Fibroblast of lung (primary cell): ENCODE measurements around the gene PCSK9. TPM values are rescaled to one million over a fixed set of nuclear protein-coding genes. Genes with fewer than 3 reads are reported as not detected.

ENCODE experiments used
- DNase-seq, 2 donors: peaks; one replicate each; pipeline versions ENCODE4 v3.0.0 to v3.0.0-alpha.2; 2010; ENCODE audit warnings: low read depth in 2 of 2
- H2AFZ ChIP-seq: 2 replicates; pipeline ENCODE4 v1.5.1; 2012; ENCODE audit warnings: low read length, control low read depth, inconsistent platforms
- H3K27ac ChIP-seq: 2 replicates; pipeline ENCODE4 v1.5.1; 2011; ENCODE audit warnings: low read length, control low read depth; ENCODE audit not compliant: insufficient read depth
- H3K27me3 ChIP-seq: 2 replicates; pipeline ENCODE4 v1.5.1; 2011; ENCODE audit warnings: mild to moderate bottlenecking, low read length; ENCODE audit not compliant: control insufficient read depth, insufficient read depth
- H3K36me3 ChIP-seq: 2 replicates; pipeline ENCODE4 v1.5.1; 2011; ENCODE audit warnings: low read length; ENCODE audit not compliant: control insufficient read depth, insufficient read depth
- H3K4me1 ChIP-seq: 2 replicates; pipeline ENCODE4 v1.5.1; 2011; ENCODE audit warnings: low read length; ENCODE audit not compliant: control insufficient read depth, insufficient read depth; ENCODE audit errors: extremely low read depth
- H3K4me2 ChIP-seq: 2 replicates; pipeline ENCODE4 v1.5.1; 2011; ENCODE audit warnings: low read length, control low read depth; ENCODE audit not compliant: insufficient read depth; ENCODE audit errors: extremely low read depth
- H3K4me3 ChIP-seq, 4 experiments: fragments of 200-600 bp in 1 of 4; sonication (generic) in 1 of 4; replicated peaks in 1 of 4; 2 replicates each; pipeline ENCODE4 v1.5.1; 2011 to 2016; ENCODE audit warnings: low read length in 4 of 4, low read depth in 3 of 4, mild to moderate bottlenecking in 3 of 4, control low read depth in 2 of 4, inconsistent platforms in 1 of 4, mixed read lengths in 1 of 4; ENCODE audit not compliant: insufficient read depth in 1 of 4; ENCODE audit errors: control extremely low read depth in 1 of 4
- H3K79me2 ChIP-seq: 2 replicates; pipeline ENCODE4 v1.5.1; 2012; ENCODE audit warnings: mild to moderate bottlenecking, low read length, inconsistent platforms; ENCODE audit not compliant: control insufficient read depth, insufficient read depth
- H3K9ac ChIP-seq: 2 replicates; pipeline ENCODE4 v1.5.1; 2011; ENCODE audit warnings: mild to moderate bottlenecking, low read length, control low read depth; ENCODE audit not compliant: insufficient read depth
- H3K9me3 ChIP-seq: 2 replicates; pipeline ENCODE4 v1.5.1; 2012; ENCODE audit warnings: low read depth, low read length; ENCODE audit not compliant: control insufficient read depth, insufficient read depth
- H4K20me1 ChIP-seq: 2 replicates; pipeline ENCODE4 v1.5.1; 2011; ENCODE audit warnings: low read length; ENCODE audit not compliant: control insufficient read depth, insufficient read depth; ENCODE audit errors: extremely low read depth
- EZH2 ChIP-seq: IDR thresholded peaks from 2 replicates; pipeline ENCODE4 v1.5.1; 2012; ENCODE audit warnings: low read length, control low read depth, mild to moderate bottlenecking; ENCODE audit errors: missing control alignments
- polyA plus RNA-seq, 2 donors: library from polyadenylated mRNA; depleted of rRNA in 1 of 2; stranded (reverse) in 1 of 2; unstranded in 1 of 2; fragments of >200 nt; gene quantifications; 2 replicates each; pipeline ENCODE4 v1.2.1, GENCODE V29; 2011 to 2012; ENCODE audit warnings: missing spikeins in 1 of 2
- total RNA-seq: library from RNA; depleted of rRNA; stranded (reverse); fragments of >200 nt; gene quantifications from 2 replicates; pipeline ENCODE4 v1.2.1, GENCODE V29; 2014
- TF ChIP-seq, protein P1 (sequence below), 2 donors: IDR thresholded peaks in 1 of 2; conservative IDR thresholded peaks in 1 of 2; 1 replicate in 1 of 2; 2 replicates in 1 of 2; pipeline ENCODE4 v1.5.1; 2011 to 2012; ENCODE audit warnings: low read length in 2 of 2, control low read depth in 1 of 2, inconsistent platforms in 1 of 2, low read depth in 1 of 2, mild to moderate bottlenecking in 1 of 2

Gene PCSK9
- total and polyA plus RNA-seq, 2 donors (not counting 1 experiment from before 2014, with no cell fraction given) = 0.70 to 2.0 TPM

DNA sequence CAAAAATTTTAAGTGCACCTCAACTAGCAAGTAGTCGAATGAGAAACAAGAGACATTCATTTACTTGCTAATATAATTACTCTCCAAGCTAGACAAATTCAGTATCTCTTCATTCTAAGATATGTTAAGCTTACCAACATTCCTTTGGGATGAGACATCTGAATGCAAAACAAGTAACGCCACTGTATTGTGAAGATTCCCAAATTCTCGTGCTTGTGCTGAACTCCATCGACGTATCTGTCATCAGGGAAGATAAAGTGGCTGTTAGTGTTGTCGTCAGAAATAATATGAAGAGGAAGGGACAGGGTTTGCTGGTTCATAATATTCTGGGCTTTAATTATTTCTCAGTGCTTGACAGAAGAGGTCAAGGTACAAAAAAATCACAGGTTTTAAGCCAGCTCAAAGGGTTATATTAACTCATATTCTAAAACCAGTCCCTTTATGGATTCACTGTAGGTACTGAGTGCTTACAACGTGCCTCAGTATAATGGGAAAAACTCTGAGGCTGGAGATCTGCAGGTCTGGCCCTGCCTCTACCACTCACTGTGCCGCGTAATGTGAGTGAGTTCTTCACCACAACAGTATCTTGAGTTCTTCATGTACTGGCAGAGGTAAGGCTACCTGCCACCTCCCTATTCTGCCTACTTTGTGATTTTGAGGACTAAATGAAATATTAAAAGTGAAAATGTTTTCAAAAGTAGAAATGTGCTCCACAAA lies 42.0 kb downstream of the PCSK9 start:
- DNase-seq = peak; percentile 59 to 89

DNA sequence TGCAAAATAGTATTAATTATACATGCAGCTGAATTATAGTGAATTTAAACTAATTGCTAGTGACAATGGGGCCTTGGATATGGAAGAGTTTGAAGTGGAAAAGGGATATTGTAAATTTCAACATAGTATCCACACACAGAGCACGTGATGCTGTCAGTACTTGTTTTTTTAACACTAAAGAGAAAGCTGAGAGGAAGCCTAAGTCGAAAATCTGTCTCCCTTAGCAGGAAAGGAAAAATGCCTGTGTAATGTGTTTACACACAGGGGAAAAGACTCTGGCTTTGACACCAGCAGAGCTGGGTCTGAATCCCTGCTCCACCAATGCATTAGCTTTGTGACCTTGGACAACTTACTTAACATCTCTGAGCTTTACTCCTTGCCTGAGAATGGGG lies 42.6 kb downstream of the PCSK9 start:
- no peak overlapping the region for H3K9ac ChIP-seq
- peak in 1 of 2 donors; percentile 28 for DNase-seq
- H3K79me2 ChIP-seq = no peaks in the 10 kb centered on the region
- no peak overlapping the region for H3K4me2 ChIP-seq
- H4K20me1 ChIP-seq = no peaks in the 10 kb centered on the region
- TF ChIP-seq, protein P1, sequence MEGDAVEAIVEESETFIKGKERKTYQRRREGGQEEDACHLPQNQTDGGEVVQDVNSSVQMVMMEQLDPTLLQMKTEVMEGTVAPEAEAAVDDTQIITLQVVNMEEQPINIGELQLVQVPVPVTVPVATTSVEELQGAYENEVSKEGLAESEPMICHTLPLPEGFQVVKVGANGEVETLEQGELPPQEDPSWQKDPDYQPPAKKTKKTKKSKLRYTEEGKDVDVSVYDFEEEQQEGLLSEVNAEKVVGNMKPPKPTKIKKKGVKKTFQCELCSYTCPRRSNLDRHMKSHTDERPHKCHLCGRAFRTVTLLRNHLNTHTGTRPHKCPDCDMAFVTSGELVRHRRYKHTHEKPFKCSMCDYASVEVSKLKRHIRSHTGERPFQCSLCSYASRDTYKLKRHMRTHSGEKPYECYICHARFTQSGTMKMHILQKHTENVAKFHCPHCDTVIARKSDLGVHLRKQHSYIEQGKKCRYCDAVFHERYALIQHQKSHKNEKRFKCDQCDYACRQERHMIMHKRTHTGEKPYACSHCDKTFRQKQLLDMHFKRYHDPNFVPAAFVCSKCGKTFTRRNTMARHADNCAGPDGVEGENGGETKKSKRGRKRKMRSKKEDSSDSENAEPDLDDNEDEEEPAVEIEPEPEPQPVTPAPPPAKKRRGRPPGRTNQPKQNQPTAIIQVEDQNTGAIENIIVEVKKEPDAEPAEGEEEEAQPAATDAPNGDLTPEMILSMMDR (conservative IDR thresholded peaks at IDR 0.05 in 1 of 2, IDR thresholded peaks at IDR 0.05 in 1 of 2; ENCODE audit: low read depth in 1 of 2, low read length in 2 of 2) = no peak
- no peak for TF ChIP-seq EZH2
- H2AFZ ChIP-seq = no peak overlapping the region
- H3K27ac ChIP-seq = no peak overlapping the region
- H3K27me3 ChIP-seq = no peaks in the 10 kb centered on the region
- H3K4me3 ChIP-seq = no peak overlapping the region
- peaks cover 20% of the 10 kb centered on the region for H3K36me3 ChIP-seq
- H3K9me3 ChIP-seq = no peaks in the 10 kb centered on the region
- no peaks in the 10 kb centered on the region for H3K4me1 ChIP-seq

More for the DNA sequence above, 42.0 kb downstream of the PCSK9 start:
- no peak overlapping the region for H3K27ac ChIP-seq
- H3K4me3 ChIP-seq = no peak overlapping the region
- peaks cover 21% of the 10 kb centered on the region for H3K36me3 ChIP-seq
- no peaks in the 10 kb centered on the region for H3K27me3 ChIP-seq
- H4K20me1 ChIP-seq = no peaks in the 10 kb centered on the region
- no peak overlapping the region for H3K4me2 ChIP-seq
- no peaks in the 10 kb centered on the region for H3K4me1 ChIP-seq
- H3K9me3 ChIP-seq = no peaks in the 10 kb centered on the region
- H3K9ac ChIP-seq = no peak overlapping the region
- TF ChIP-seq EZH2 = no peak
- TF ChIP-seq, protein P1 (conservative IDR thresholded peaks at IDR 0.05 in 1 of 2, IDR thresholded peaks at IDR 0.05 in 1 of 2; ENCODE audit: low read depth in 1 of 2, low read length in 2 of 2) = no peak
- no peaks in the 10 kb centered on the region for H3K79me2 ChIP-seq
- no peak overlapping the region for H2AFZ ChIP-seq

DNA sequence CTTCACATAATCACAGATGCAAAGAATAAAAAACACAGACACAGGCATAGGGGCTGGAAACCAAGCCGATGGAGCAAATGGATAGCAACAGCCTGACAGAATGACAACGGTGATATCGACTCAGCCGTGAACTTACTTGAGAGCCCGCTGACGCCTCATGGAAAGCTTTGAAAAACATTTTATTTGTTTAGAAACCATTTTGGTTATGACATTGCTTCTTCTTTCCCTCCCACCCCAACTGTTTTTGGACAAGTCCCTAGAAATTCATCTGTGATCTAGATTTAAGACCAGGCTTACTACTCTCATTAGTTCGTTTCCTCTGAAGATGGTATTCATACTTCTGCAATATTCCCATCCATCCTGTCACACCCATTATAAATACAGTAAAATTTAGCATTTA lies 44.9 kb downstream of the PCSK9 start:
- peaks cover 18% of the 10 kb centered on the region for H3K36me3 ChIP-seq
- H2AFZ ChIP-seq = no peak overlapping the region
- H3K9ac ChIP-seq = no peak overlapping the region
- no peak overlapping the region for H3K4me2 ChIP-seq
- TF ChIP-seq, protein P1 (conservative IDR thresholded peaks at IDR 0.05 in 1 of 2, IDR thresholded peaks at IDR 0.05 in 1 of 2; ENCODE audit: low read depth in 1 of 2, low read length in 2 of 2) = no peak
- TF ChIP-seq EZH2 = no peak
- no peak for DNase-seq
- H3K4me3 ChIP-seq = no peak overlapping the region
- no peaks in the 10 kb centered on the region for H3K4me1 ChIP-seq
- H3K9me3 ChIP-seq = no peaks in the 10 kb centered on the region
- H3K79me2 ChIP-seq = no peaks in the 10 kb centered on the region
- H3K27ac ChIP-seq = no peak overlapping the region
- H3K27me3 ChIP-seq = no peaks in the 10 kb centered on the region
- H4K20me1 ChIP-seq = no peaks in the 10 kb centered on the region
